CD14-positive monocyte (primary cell): ENCODE data around the gene MCM3AP. TPM values are rescaled to one million over a fixed set of nuclear protein-coding genes. Genes with fewer than 3 reads are reported as not detected.

Source experiments
- DNase-seq, 3 donors: peaks; one replicate each; pipeline ENCODE4 v3.0.0-alpha.2; 2011 to 2022
- H2AFZ ChIP-seq: 2 replicates; pipeline ENCODE4 v1.6.0; 2012; ENCODE audit warnings: mild to moderate bottlenecking, low read depth, low read length, inconsistent platforms; ENCODE audit not compliant: insufficient read depth, poor library complexity, severe bottlenecking
- H3K27ac ChIP-seq, 2 donors: 1 replicate in 1 of 2; 2 replicates in 1 of 2; pipeline ENCODE4 v1.5.1; 2012 to 2013; ENCODE audit warnings: low read length in 2 of 2, control low read depth in 1 of 2, inconsistent platforms in 1 of 2, low read depth in 1 of 2, mild to moderate bottlenecking in 1 of 2
- H3K27me3 ChIP-seq, 2 donors: one replicate each; pipeline versions ENCODE4 v1.6.0 to v1.6.1; 2011 to 2013; ENCODE audit warnings: low read length in 2 of 2; ENCODE audit not compliant: control insufficient read depth in 2 of 2, insufficient read depth in 2 of 2
- H3K36me3 ChIP-seq, 2 donors: replicated peaks in 1 of 2; 1 replicate in 1 of 2; 2 replicates in 1 of 2; pipeline versions ENCODE4 v1.5.1 to v1.6.1; 2012 to 2013; ENCODE audit warnings: low read length in 2 of 2, control low read depth in 1 of 2, inconsistent platforms in 1 of 2, mild to moderate bottlenecking in 1 of 2; ENCODE audit not compliant: insufficient read depth in 2 of 2, control insufficient read depth in 1 of 2
- H3K4me1 ChIP-seq, 2 donors: 1 replicate in 1 of 2; 2 replicates in 1 of 2; pipeline versions ENCODE4 v1.5.1 to v1.6.1; 2012 to 2013; ENCODE audit warnings: low read length in 2 of 2, control low read depth in 1 of 2, inconsistent platforms in 1 of 2, mild to moderate bottlenecking in 1 of 2, moderate library complexity in 1 of 2; ENCODE audit not compliant: insufficient read depth in 2 of 2, control insufficient read depth in 1 of 2
- H3K4me2 ChIP-seq: replicated peaks from 2 replicates; pipeline ENCODE3; 2012; ENCODE audit warnings: low read length, moderate library complexity, mild to moderate bottlenecking; ENCODE audit not compliant: poor library complexity, severe bottlenecking; ENCODE audit errors: extremely low read depth
- H3K4me3 ChIP-seq, 3 experiments: fragments of 200-600 bp in 1 of 3; sonication (generic) in 1 of 3; replicated peaks in 1 of 3; 1 replicate in 2 of 3; 2 replicates in 1 of 3; pipeline ENCODE4 v1.5.1; 2011 to 2013; ENCODE audit warnings: low read length in 3 of 3, mild to moderate bottlenecking in 3 of 3, control low read depth in 2 of 3, low read depth in 2 of 3, inconsistent platforms in 1 of 3, moderate library complexity in 1 of 3
- H3K79me2 ChIP-seq: 2 replicates; pipeline ENCODE4 v1.6.0; 2012; ENCODE audit warnings: mild to moderate bottlenecking, control low read depth, inconsistent platforms, low read length, moderate library complexity; ENCODE audit not compliant: insufficient read depth
- H3K9ac ChIP-seq: 2 replicates; pipeline ENCODE4 v1.6.0; 2017; ENCODE audit warnings: low read length, mild to moderate bottlenecking; ENCODE audit not compliant: insufficient read depth, poor library complexity, severe bottlenecking
- H3K9me3 ChIP-seq, 2 donors: replicated peaks in 1 of 2; 1 replicate in 1 of 2; 2 replicates in 1 of 2; pipeline versions ENCODE4 v1.5.1 to v1.6.1; 2012 to 2013; ENCODE audit warnings: low read length in 2 of 2, control low read depth in 1 of 2; ENCODE audit not compliant: control insufficient read depth in 1 of 2, insufficient read depth in 1 of 2
- H4K20me1 ChIP-seq: 2 replicates; pipeline ENCODE4 v1.6.0; 2012; ENCODE audit warnings: mild to moderate bottlenecking, low read length, control low read depth, moderate library complexity; ENCODE audit not compliant: insufficient read depth
- H3K27ac Mint-ChIP-seq, 7 donors: one replicate each; pipeline ENCODE4 v1.8.0; 2020; ENCODE audit warnings: mild to moderate bottlenecking in 7 of 7, mixed read lengths in 7 of 7, moderate library complexity in 6 of 7, inconsistent platforms in 2 of 7
- H3K27me3 Mint-ChIP-seq, 3 donors: one replicate each; pipeline ENCODE4 v1.8.0; 2021 to 2022; ENCODE audit warnings: low read depth in 3 of 3, mild to moderate bottlenecking in 3 of 3, mixed read lengths in 3 of 3, moderate library complexity in 3 of 3, inconsistent platforms in 1 of 3
- H3K36me3 Mint-ChIP-seq, 2 donors: one replicate each; pipeline ENCODE4 v1.8.0; 2020; ENCODE audit warnings: mixed read lengths in 2 of 2, inconsistent platforms in 1 of 2, mild to moderate bottlenecking in 1 of 2
- H3K4me1 Mint-ChIP-seq: one replicate; pipeline ENCODE4 v1.8.0; 2020; ENCODE audit warnings: mild to moderate bottlenecking, mixed read lengths
- H3K4me3 Mint-ChIP-seq, 2 donors: one replicate each; pipeline ENCODE4 v1.8.0; 2020; ENCODE audit warnings: mild to moderate bottlenecking in 2 of 2, mixed read lengths in 2 of 2, moderate library complexity in 1 of 2
- H3K9me3 Mint-ChIP-seq, 7 donors: one replicate each; pipeline ENCODE4 v1.8.0; 2020 to 2022; ENCODE audit warnings: mixed read lengths in 7 of 7, mild to moderate bottlenecking in 6 of 7, moderate library complexity in 6 of 7, inconsistent platforms in 2 of 7
- CTCF ChIP-seq: fragments of 200-600 bp; IDR thresholded peaks from one replicate; pipeline ENCODE4 v1.8.0; 2022; ENCODE audit warnings: antibody characterized with exemption, mild to moderate bottlenecking
- WGBS: methylation state at CpG from one replicate; pipeline ENCODE4 v1.1.5; 2013; ENCODE audit warnings: missing lambda C conversion rate; ENCODE audit not compliant: insufficient coverage; 5-methylcytosine and 5-hydroxymethylcytosine counted together
- intact Hi-C, 2 donors: fragments of 100-400 bp; cut with micrococcal nuclease; formaldehyde crosslinking; loops; one replicate each; pipeline versions ENCODE4 v1.15.0 to v1.15.1; 2023
- polyA plus RNA-seq, 3 donors: library from polyadenylated mRNA; depleted of rRNA in 1 of 3; unstranded in 2 of 3; stranded (reverse) in 1 of 3; fragments of 300-500 nt in 2 of 3; fragments of >200 nt in 1 of 3; fragmentation: Illumina TruSeq in 2 of 3; gene quantifications; 1 replicate in 2 of 3; 2 replicates in 1 of 3; pipeline ENCODE4 v1.2.3, GENCODE V29; 2012 to 2021

MCM3AP gene
- polyA plus RNA-seq, 3 donors = 30.9 to 62.4 (median 32.7) TPM

GRCh38 chr21:46215436-46216131 lies 69.8 kb downstream of the MCM3AP start:
- no peak overlapping the region for H3K4me3 Mint-ChIP-seq
- DNase-seq = no peak

More at GRCh38 chr21:46215436-46216131, 69.8 kb downstream of the MCM3AP start:
- H3K9me3 ChIP-seq = no peaks in the 10 kb centered on the region
- no peak overlapping the region for H3K27ac ChIP-seq
- H3K4me2 ChIP-seq = no peak overlapping the region
- no peaks in the 10 kb centered on the region for H3K27me3 ChIP-seq
- no peaks in the 10 kb centered on the region for H4K20me1 ChIP-seq
- H3K27me3 Mint-ChIP-seq = peaks cover 0 to 1% (median 0%) of the 10 kb centered on the region in 3 donors
- no peaks in the 10 kb centered on the region for H3K4me1 Mint-ChIP-seq
- no peaks in the 10 kb centered on the region for H3K79me2 ChIP-seq
- H3K36me3 Mint-ChIP-seq = peaks cover 12 to 17% of the 10 kb centered on the region in 2 donors
- no peak overlapping the region for H3K27ac Mint-ChIP-seq
- peaks cover 0 to 11% of the 10 kb centered on the region in 2 donors for H3K36me3 ChIP-seq
- WGBS = 98% methylated on average over 20 of the region's 20 CpGs
- H3K4me3 ChIP-seq = no peak overlapping the region
- H3K9ac ChIP-seq = no peak overlapping the region
- no peak for TF ChIP-seq CTCF
- H3K4me1 ChIP-seq = no peaks in the 10 kb centered on the region
- peaks cover 0 to 2% (median 0%) of the 10 kb centered on the region in 7 donors for H3K9me3 Mint-ChIP-seq
- intact Hi-C loops = no loop called here
- H2AFZ ChIP-seq = no peak overlapping the region
